ENCODE data around the gene PIK3R3.

The PIK3R3 gene

GRCh38 chr1:46010611-46011010 lies 121.8 kb downstream of the PIK3R3 start:
- no peak for TF ChIP-seq TAF1 (IDR thresholded peaks at IDR 0.05; ENCODE audit: borderline replicate concordance, low read depth, low read length)
- no peak for TF ChIP-seq POLR2A (IDR thresholded peaks at IDR 0.05; ENCODE audit: low read depth, low read length)
- no peak for TF ChIP-seq POLR2AphosphoS5 (IDR thresholded peaks at IDR 0.05; ENCODE audit: low read depth, low read length)
- FAIRE-seq = no peak
- no peak for DNase-seq (ENCODE audit: insufficient read length)

DNA sequence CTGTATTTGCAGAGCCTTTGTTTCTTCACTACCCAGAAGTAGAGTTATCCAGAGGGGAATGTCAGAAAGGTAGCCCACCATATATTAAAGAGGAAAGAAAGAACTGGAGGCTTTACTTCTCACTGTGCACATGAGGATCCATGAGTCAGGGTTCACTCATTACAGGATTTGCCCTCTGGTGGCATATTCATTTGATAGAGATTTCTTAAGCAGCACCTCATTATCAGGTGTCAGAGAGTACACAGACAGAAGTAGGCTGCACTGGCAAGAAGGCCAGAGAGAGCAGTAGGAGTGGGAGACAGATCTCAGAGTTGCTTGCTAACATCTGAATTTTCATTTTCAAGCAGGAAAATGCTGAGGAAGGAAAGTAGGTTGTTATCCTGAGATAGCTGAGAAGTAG lies 123.8 kb downstream of the PIK3R3 start:
- DNase-seq (ENCODE audit: insufficient read length) (no peak), FAIRE-seq (no peak)
- TF ChIP-seq POLR2AphosphoS5 (IDR thresholded peaks at IDR 0.05; ENCODE audit: low read depth, low read length) = no peak
- no peak for TF ChIP-seq POLR2A (IDR thresholded peaks at IDR 0.05; ENCODE audit: low read depth, low read length)
- TF ChIP-seq TAF1 (IDR thresholded peaks at IDR 0.05; ENCODE audit: borderline replicate concordance, low read depth, low read length) = no peak

DNA sequence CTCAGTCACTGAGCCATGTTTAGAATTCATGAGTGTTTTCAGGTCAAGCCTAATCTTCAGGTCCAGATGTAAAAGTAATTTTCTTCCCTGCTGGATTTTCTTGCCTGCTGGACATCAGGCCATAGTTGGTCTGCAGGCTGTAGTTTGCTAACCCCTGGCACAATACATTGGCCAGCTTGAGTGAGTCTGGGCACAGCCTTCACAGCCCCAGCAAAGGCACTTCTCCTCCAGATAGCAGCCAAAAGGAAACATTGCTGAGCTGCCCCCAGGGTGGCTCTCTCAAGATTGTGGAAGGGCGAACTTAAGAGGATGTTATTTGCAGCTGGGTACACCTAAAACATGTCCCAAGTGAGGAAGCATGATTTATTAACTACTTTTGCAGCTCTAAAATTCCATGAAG lies 126.8 kb downstream of the PIK3R3 start:
- TF ChIP-seq POLR2A (IDR thresholded peaks at IDR 0.05; ENCODE audit: low read depth, low read length) = no peak
- TF ChIP-seq POLR2AphosphoS5 (IDR thresholded peaks at IDR 0.05; ENCODE audit: low read depth, low read length) = no peak
- no peak for TF ChIP-seq TAF1 (IDR thresholded peaks at IDR 0.05; ENCODE audit: borderline replicate concordance, low read depth, low read length)
- DNase-seq (ENCODE audit: insufficient read length) (no peak), FAIRE-seq (no peak)

DNA sequence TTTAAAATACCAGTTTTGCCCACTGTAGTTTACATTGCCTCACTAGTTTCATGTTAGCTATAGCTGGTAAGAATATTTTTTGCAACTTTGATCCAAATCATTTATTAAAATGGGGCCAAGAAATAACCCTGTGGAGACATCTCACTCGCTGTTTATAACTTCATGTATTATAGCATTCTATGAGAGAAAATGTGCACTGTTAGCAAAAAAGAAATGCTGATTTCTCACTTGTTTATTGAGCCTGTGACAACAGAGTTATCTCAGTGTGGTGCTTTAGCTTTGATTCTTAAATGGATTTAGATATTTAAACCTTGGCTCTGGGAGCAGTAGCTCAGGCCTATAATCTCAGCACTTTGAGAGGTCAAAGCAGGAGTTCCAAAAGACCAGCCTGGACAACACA lies 127.9 kb downstream of the PIK3R3 start:
- DNase-seq (ENCODE audit: insufficient read length) (no peak), FAIRE-seq (no peak)
- TF ChIP-seq POLR2A (IDR thresholded peaks at IDR 0.05; ENCODE audit: low read depth, low read length) (no peak), TAF1 (IDR thresholded peaks at IDR 0.05; ENCODE audit: borderline replicate concordance, low read depth, low read length) (no peak), POLR2AphosphoS5 (IDR thresholded peaks at IDR 0.05; ENCODE audit: low read depth, low read length) (no peak)

- FAIRE-seq (no peak), DNase-seq (ENCODE audit: insufficient read length) (no peak)
- TF ChIP-seq POLR2AphosphoS5 (IDR thresholded peaks at IDR 0.05; ENCODE audit: low read depth, low read length) (no peak), TAF1 (IDR thresholded peaks at IDR 0.05; ENCODE audit: borderline replicate concordance, low read depth, low read length) (no peak), POLR2A (IDR thresholded peaks at IDR 0.05; ENCODE audit: low read depth, low read length) (no peak)
These were observed 129.1 kb downstream of the PIK3R3 start for GRCh38 chr1:46003315-46003714.

DNA sequence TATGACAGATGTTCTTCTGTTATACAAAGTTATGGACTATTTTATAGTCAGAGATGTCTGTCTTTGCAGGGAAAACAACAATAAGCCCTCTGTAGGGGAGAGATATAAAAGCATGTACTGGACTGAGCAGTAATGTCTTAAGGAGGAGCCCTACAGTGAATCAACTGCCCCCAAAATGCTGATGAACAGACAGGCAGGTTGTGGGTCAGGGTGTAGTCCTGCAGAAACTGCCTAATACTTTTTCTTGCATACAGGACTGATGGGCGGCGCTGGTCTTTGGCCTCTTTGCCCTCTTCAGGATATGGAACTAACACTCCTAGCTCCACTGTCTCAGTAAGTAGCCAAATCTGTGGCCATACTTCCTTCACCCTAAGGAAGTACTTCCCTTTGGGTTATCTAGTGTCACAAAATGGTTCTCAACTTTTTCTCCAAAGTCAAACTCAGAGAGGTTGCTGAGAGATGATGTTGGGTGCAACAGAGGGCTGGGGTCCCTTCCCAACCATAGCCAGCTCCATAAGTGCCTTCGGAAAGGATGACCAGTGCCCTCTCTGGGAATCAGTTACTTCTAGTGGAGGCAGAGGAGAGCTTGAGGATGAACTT lies 129.8 kb downstream of the PIK3R3 start:
- TF ChIP-seq POLR2A (IDR thresholded peaks at IDR 0.05; ENCODE audit: low read depth, low read length) = no peak
- TF ChIP-seq TAF1 (IDR thresholded peaks at IDR 0.05; ENCODE audit: borderline replicate concordance, low read depth, low read length) = no peak
- no peak for TF ChIP-seq POLR2AphosphoS5 (IDR thresholded peaks at IDR 0.05; ENCODE audit: low read depth, low read length)
- FAIRE-seq (no peak), DNase-seq (ENCODE audit: insufficient read length) (no peak)

GRCh38 chr1:46001081-46001785 lies 131.2 kb downstream of the PIK3R3 start:
- no peak for DNase-seq (ENCODE audit: insufficient read length)

DNA sequence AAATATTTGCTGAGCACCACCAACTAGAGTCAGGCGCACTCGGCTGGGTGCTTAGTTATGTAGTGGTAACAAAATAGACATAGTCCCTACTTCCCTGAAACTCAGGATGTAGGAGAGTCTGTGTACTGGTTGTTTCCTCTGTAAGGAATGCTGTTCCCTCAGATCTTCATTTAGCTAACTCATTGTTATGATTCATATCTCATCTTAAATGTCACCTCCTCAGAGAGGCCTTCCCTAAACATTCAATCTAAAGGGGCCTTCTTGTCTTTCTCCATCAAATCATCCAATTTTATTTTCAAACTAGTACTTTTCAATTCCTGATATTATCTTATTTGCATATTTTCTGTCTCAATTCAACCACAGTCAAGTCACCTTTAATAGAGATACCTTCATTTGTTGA lies 132.9 kb downstream of the PIK3R3 start:
- FAIRE-seq = no peak
- DNase-seq (ENCODE audit: insufficient read length) = no peak
- TF ChIP-seq POLR2AphosphoS5 (IDR thresholded peaks at IDR 0.05; ENCODE audit: low read depth, low read length) (no peak), POLR2A (IDR thresholded peaks at IDR 0.05; ENCODE audit: low read depth, low read length) (no peak)

More at GRCh38 chr1:46001081-46001785, 131.2 kb downstream of the PIK3R3 start:
- TF ChIP-seq POLR2AphosphoS5 (IDR thresholded peaks at IDR 0.05; ENCODE audit: low read depth, low read length) (no peak), TAF1 (IDR thresholded peaks at IDR 0.05; ENCODE audit: borderline replicate concordance, low read depth, low read length) (no peak), POLR2A (IDR thresholded peaks at IDR 0.05; ENCODE audit: low read depth, low read length) (no peak)
- no peak for FAIRE-seq

GRCh38 chr1:45998020-45998617 lies 134.3 kb downstream of the PIK3R3 start:
- DNase-seq (ENCODE audit: insufficient read length) (no peak), FAIRE-seq (no peak)
- no peak for TF ChIP-seq POLR2A (IDR thresholded peaks at IDR 0.05; ENCODE audit: low read depth, low read length)
- TF ChIP-seq POLR2AphosphoS5 (IDR thresholded peaks at IDR 0.05; ENCODE audit: low read depth, low read length) = no peak
- TF ChIP-seq TAF1 (IDR thresholded peaks at IDR 0.05; ENCODE audit: borderline replicate concordance, low read depth, low read length) = no peak

GRCh38 chr1:45995298-45995697 lies 137.1 kb downstream of the PIK3R3 start:
- TF ChIP-seq POLR2A (IDR thresholded peaks at IDR 0.05; ENCODE audit: low read depth, low read length) (no peak), TAF1 (IDR thresholded peaks at IDR 0.05; ENCODE audit: borderline replicate concordance, low read depth, low read length) (no peak), POLR2AphosphoS5 (IDR thresholded peaks at IDR 0.05; ENCODE audit: low read depth, low read length) (no peak)
- FAIRE-seq = no peak
- no peak for DNase-seq (ENCODE audit: insufficient read length)

GRCh38 chr1:45994423-45994822 lies 138.0 kb downstream of the PIK3R3 start:
- DNase-seq (ENCODE audit: insufficient read length) = no peak
- TF ChIP-seq TAF1 (IDR thresholded peaks at IDR 0.05; ENCODE audit: borderline replicate concordance, low read depth, low read length) = no peak
- TF ChIP-seq POLR2AphosphoS5 (IDR thresholded peaks at IDR 0.05; ENCODE audit: low read depth, low read length) = no peak
- TF ChIP-seq POLR2A (IDR thresholded peaks at IDR 0.05; ENCODE audit: low read depth, low read length) = no peak
- no peak for FAIRE-seq

All from GM12892 (cell line).